H1 (cell line): ENCODE results near the gene ZNF20. TPM values are rescaled to one million over a fixed set of nuclear protein-coding genes. Genes with fewer than 3 reads are reported as not detected.

Experiments used
- CTCF ChIA-PET: fragments of 300-600 bp; sonication (Branson Sonifier 250); formaldehyde crosslinking; loops from one replicate; lab custom pipeline; 2021; ENCODE audit not compliant: partially characterized antibody; lab: Charles Lee
- POLR2A ChIA-PET: fragments of 300-600 bp; sonication (Branson Sonifier 250); formaldehyde crosslinking; loops from one replicate; lab custom pipeline; 2021; ENCODE audit warnings: inconsistent platforms; ENCODE audit not compliant: partially characterized antibody; lab: Charles Lee
- DNase-seq, 2 experiments: peaks; one replicate each; pipeline versions ENCODE4 v3.0.0 to v3.0.0-alpha.2; 2010 to 2022; ENCODE audit warnings: low spot score in 2 of 2, low read depth in 1 of 2, mixed read lengths in 1 of 2
- FAIRE-seq: peaks from 2 replicates; lab custom pipeline; 2011; peaks lifted over from hg19 to GRCh38; lab: Jason Lieb, UNC
- H2AFZ ChIP-seq: 2 replicates; pipeline ENCODE4 v1.8.1; 2012; ENCODE audit warnings: low read length, inconsistent platforms
- H2AK5ac ChIP-seq: 2 replicates; pipeline ENCODE4 v1.6.1; 2013; ENCODE audit warnings: low read depth, low read length
- H2BK120ac ChIP-seq: replicated peaks from 2 replicates; pipeline ENCODE3; 2013; ENCODE audit warnings: low read depth, low read length, inconsistent platforms
- H2BK12ac ChIP-seq: 2 replicates; pipeline ENCODE4 v1.6.1; 2013; ENCODE audit warnings: low read depth, low read length
- H2BK15ac ChIP-seq: 2 replicates; pipeline ENCODE4 v1.6.1; 2013; ENCODE audit warnings: low read length
- H2BK20ac ChIP-seq: 2 replicates; pipeline ENCODE4 v1.6.1; 2013; ENCODE audit warnings: low read length
- H2BK5ac ChIP-seq: 2 replicates; pipeline ENCODE4 v1.6.1; 2013; ENCODE audit warnings: low read depth, low read length
- H3K14ac ChIP-seq: 2 replicates; pipeline ENCODE4 v1.6.1; 2013; ENCODE audit warnings: inconsistent platforms; ENCODE audit not compliant: insufficient read length
- H3K18ac ChIP-seq: 2 replicates; pipeline ENCODE4 v1.6.1; 2013; ENCODE audit warnings: low read length; ENCODE audit errors: extremely low read depth
- H3K23ac ChIP-seq: 2 replicates; pipeline ENCODE4 v1.6.1; 2013; ENCODE audit warnings: inconsistent platforms; ENCODE audit not compliant: insufficient read length
- H3K23me2 ChIP-seq: 2 replicates; pipeline ENCODE4 v1.6.1; 2013; ENCODE audit warnings: low read depth, low read length
- H3K27ac ChIP-seq: 2 replicates; pipeline ENCODE4 v1.6.1; 2011; ENCODE audit warnings: low read depth, low read length, inconsistent platforms
- H3K27me3 ChIP-seq, 4 experiments: replicated peaks in 1 of 4; 1 replicate in 1 of 4; 2 replicates in 3 of 4; pipeline versions ENCODE4 v1.6.1 to v1.8.1; 2011 to 2013; ENCODE audit warnings: low read length in 3 of 4, mild to moderate bottlenecking in 3 of 4, inconsistent platforms in 2 of 4, mixed read lengths in 2 of 4, moderate library complexity in 1 of 4; ENCODE audit not compliant: control insufficient read depth in 3 of 4, insufficient read depth in 3 of 4; ENCODE audit errors: extremely low read depth in 1 of 4
- H3K36me3 ChIP-seq, 4 experiments: 2 replicates each; pipeline versions ENCODE4 v1.6.1 to v1.8.1; 2011 to 2013; ENCODE audit warnings: mild to moderate bottlenecking in 4 of 4, low read length in 3 of 4, moderate library complexity in 2 of 4, control low read depth in 1 of 4, inconsistent platforms in 1 of 4; ENCODE audit not compliant: insufficient read depth in 4 of 4, control insufficient read depth in 2 of 4
- H3K4ac ChIP-seq: replicated peaks from 2 replicates; pipeline ENCODE3; 2013; ENCODE audit warnings: low read length, low read depth, mixed read lengths, inconsistent platforms; ENCODE audit not compliant: insufficient read length
- H3K4me1 ChIP-seq, 4 experiments: replicated peaks in 1 of 4; 1 replicate in 1 of 4; 2 replicates in 3 of 4; pipeline versions ENCODE4 v1.6.1 to v1.8.1; 2011 to 2013; ENCODE audit warnings: low read length in 3 of 4, inconsistent platforms in 2 of 4, mixed read lengths in 1 of 4; ENCODE audit not compliant: insufficient read depth in 4 of 4, control insufficient read depth in 3 of 4
- H3K4me2 ChIP-seq, 2 experiments: 2 replicates each; pipeline versions ENCODE4 v1.6.1 to v1.8.1; 2011 to 2013; ENCODE audit warnings: low read depth in 2 of 2, low read length in 2 of 2, control low read depth in 1 of 2, inconsistent platforms in 1 of 2, mild to moderate bottlenecking in 1 of 2; ENCODE audit not compliant: insufficient read depth in 1 of 2
- H3K4me3 ChIP-seq, 4 experiments: fragments of 200-600, 300-600 bp in 1 of 4; sonication (generic), shearing (Covaris generic), sonication (Bioruptor Twin) in 1 of 4; 2 replicates each; pipeline versions ENCODE4 v1.5.1 to v1.8.1; 2011 to 2016; ENCODE audit warnings: low read length in 4 of 4, low read depth in 3 of 4, control low read depth in 2 of 4, inconsistent platforms in 2 of 4, mild to moderate bottlenecking in 2 of 4, mixed read lengths in 1 of 4, moderate library complexity in 1 of 4; ENCODE audit not compliant: insufficient read depth in 2 of 4; ENCODE audit errors: extremely low read depth in 1 of 4
- H3K56ac ChIP-seq: replicated peaks from 2 replicates; pipeline ENCODE3; 2013; ENCODE audit warnings: low read depth, mild to moderate bottlenecking, mixed read lengths, low read length, inconsistent platforms; ENCODE audit not compliant: insufficient read length
- H3K79me1 ChIP-seq: 2 replicates; pipeline ENCODE4 v1.6.1; 2013; ENCODE audit warnings: low read depth, low read length, control low read depth
- H3K79me2 ChIP-seq, 2 experiments: 2 replicates each; pipeline versions ENCODE4 v1.6.1 to v1.8.1; 2012 to 2013; ENCODE audit warnings: low read length in 2 of 2, mild to moderate bottlenecking in 2 of 2, inconsistent platforms in 1 of 2; ENCODE audit not compliant: insufficient read depth in 2 of 2, control insufficient read depth in 1 of 2
- H3K9ac ChIP-seq, 4 experiments: replicated peaks in 1 of 4; 1 replicate in 1 of 4; 2 replicates in 3 of 4; pipeline versions ENCODE4 v1.6.1 to v1.8.1; 2011 to 2013; ENCODE audit warnings: low read depth in 3 of 4, low read length in 3 of 4, control low read depth in 2 of 4, mild to moderate bottlenecking in 2 of 4, moderate library complexity in 2 of 4, inconsistent platforms in 1 of 4; ENCODE audit errors: extremely low read depth in 1 of 4
- H3K9me3 ChIP-seq, 2 experiments: 2 replicates each; pipeline versions ENCODE4 v1.6.1 to v1.8.1; 2012 to 2013; ENCODE audit warnings: mild to moderate bottlenecking in 2 of 2, moderate library complexity in 2 of 2, control low read depth in 1 of 2, inconsistent platforms in 1 of 2, low read depth in 1 of 2, low read length in 1 of 2, mixed read lengths in 1 of 2; ENCODE audit not compliant: insufficient read depth in 2 of 2
- H4K20me1 ChIP-seq, 2 experiments: replicated peaks in 1 of 2; 2 replicates each; pipeline versions ENCODE3 to v1.8.1; 2011 to 2013; ENCODE audit warnings: inconsistent platforms in 2 of 2, low read length in 2 of 2, mild to moderate bottlenecking in 1 of 2; ENCODE audit not compliant: insufficient read depth in 2 of 2, control insufficient read depth in 1 of 2
- H4K5ac ChIP-seq: 2 replicates; pipeline ENCODE4 v1.6.1; 2013; ENCODE audit warnings: low read length, low read depth, mixed read lengths, inconsistent platforms; ENCODE audit not compliant: insufficient read length
- H4K8ac ChIP-seq: 2 replicates; pipeline ENCODE4 v1.8.0; 2013; ENCODE audit warnings: mild to moderate bottlenecking, moderate library complexity, low read length, inconsistent platforms; ENCODE audit not compliant: insufficient read depth; ENCODE audit errors: extremely low read depth
- H4K91ac ChIP-seq: replicated peaks from 2 replicates; pipeline ENCODE3; 2013; ENCODE audit warnings: low read length, mixed read lengths, inconsistent platforms; ENCODE audit not compliant: insufficient read length
- KDM5A ChIP-seq: fragments of 200-600 bp; IDR thresholded peaks from 2 replicates; pipeline ENCODE4 v1.7.1; 2012; ENCODE audit warnings: mild to moderate bottlenecking, low read length, inconsistent platforms, mixed read lengths
- RBBP5 ChIP-seq: IDR thresholded peaks from 2 replicates; pipeline ENCODE4 v1.7.1; 2012; ENCODE audit warnings: low read depth, mild to moderate bottlenecking, inconsistent platforms, low read length, moderate library complexity, borderline replicate concordance
- SP1 ChIP-seq: IDR thresholded peaks from 2 replicates; pipeline ENCODE4 v1.6.1; 2011; ENCODE audit warnings: low read depth, low read length
- WGBS, 2 experiments: shearing (Covaris generic) in 1 of 2; methylation state at CpG; one replicate each; pipeline versions ENCODE4 v1.1.6 to v1.1.7; 2013 to 2015; ENCODE audit warnings: low lambda C conversion rate in 2 of 2, mixed read lengths in 2 of 2, inconsistent platforms in 1 of 2, low coverage in 1 of 2, missing lambda C conversion rate in 1 of 2; ENCODE audit not compliant: insufficient replicate concordance in 2 of 2, insufficient coverage in 1 of 2, insufficient read length in 1 of 2; ENCODE audit errors: extremely low coverage in 1 of 2, missing lambda C conversion rate in 1 of 2; 5-methylcytosine and 5-hydroxymethylcytosine counted together
- polyA plus RNA-seq, 7 experiments: library from polyadenylated mRNA; depleted of rRNA in 3 of 7; stranded (reverse) in 5 of 7; unstranded in 2 of 7; fragments of >200 nt in 5 of 7; fragments of 200-250 nt in 2 of 7; gene quantifications; 1 replicate in 5 of 7; 2 replicates in 1 of 7; 4 replicates in 1 of 7; pipeline versions ENCODE4 v1.2.1 to v1.2.3, GENCODE V29; 2011 to 2013; ENCODE audit warnings: missing spikeins in 2 of 7, mixed read lengths in 2 of 7
- total RNA-seq: library from RNA; stranded (reverse); fragmentation: NEBNext Ultra II Directional; extraction: Animal tissue kit (Norgen Biotek cat#: 25700); gene quantifications from 2 replicates; pipeline ENCODE4 v1.2.1, GENCODE V29; 2021

ZNF20 gene
- total and polyA plus RNA-seq, 2 of the 8 experiments (the other 6 are each of a cell fraction or from before 2014, with no cell fraction given) = 1.6 to 9.0 TPM

GRCh38 chr19:12139269-12139668, 881 bp downstream of the ZNF20 start:
- Histone ChIP-seq H3K36me3 (peaks cover 2 to 38% (median 23%) of the 10 kb centered on the region in 4 experiments; a peak in 7 of 8 replicates), H2BK120ac (no peak overlapping the region), H3K23me2 (peaks cover 3% of the 10 kb centered on the region; the same call in 1 of the 2 replicates), H3K27me3 (no peaks in the 10 kb centered on the region), H3K23ac (no peak overlapping the region), H3K56ac (no peak overlapping the region), H2BK20ac (no peak overlapping the region), H2BK12ac (no peak overlapping the region; the same call in 1 of the 2 replicates), H2BK15ac (no peak overlapping the region), H3K14ac (no peak overlapping the region), H3K27ac (peak overlapping the region; percentile 95; the same call in 1 of the 2 replicates), H3K4me3 (peak overlapping the region; percentile 68 to 94 (median 90)), H4K91ac (no peak overlapping the region), H3K79me2 (peaks cover 0 to 27% of the 10 kb centered on the region in 2 experiments; a peak in 2 of 4 replicates), H3K9me3 (peaks cover 9% of the 10 kb centered on the region in 2 experiments), H2BK5ac (peak overlapping the region; percentile 91; the same call in 1 of the 2 replicates), H4K20me1 (peaks cover 0 to 4% of the 10 kb centered on the region in 2 experiments), H4K5ac (no peak overlapping the region), H4K8ac (peak overlapping the region; percentile 100; the same call in 1 of the 2 replicates), H2AFZ (no peak overlapping the region), H3K4me1 (peaks cover 2 to 10% (median 6%) of the 10 kb centered on the region in 4 experiments; a peak in 6 of 7 replicates), H3K18ac (no peak overlapping the region), H3K4me2 (peak overlapping the region; percentile 65 to 66), H3K9ac (peak overlapping the region in 3 of 4 experiments; percentile 9 to 91 (median 88); a peak in 6 of 7 replicates), H3K79me1 (peaks cover 2% of the 10 kb centered on the region; the same call in 1 of the 2 replicates), H3K4ac (no peak overlapping the region), H2AK5ac (0 out of 2 replicates have a peak overlapping the region, but pooled peaks have one; percentile 53)
- WGBS, 2 experiments = 29% methylated on average over 11 of the region's 13 CpGs; no CpG with 5 or more reads in 1 of the 2 experiments
- ChIA-PET POLR2A (interaction anchor here (0.6 to 3.5 kb wide), 17 partner anchors 13 to 260 kb away, joined by 3 to 30 read pairs (median 12); partner anchors contain the start of genes ZNF136, ZNF625, ZNF844 and ZNF878), CTCF (interaction anchor here (0.9 to 3.1 kb wide), 10 partner anchors 17 to 261 kb away, joined by 3 to 40 read pairs (median 8); partner anchors contain the start of gene ZNF625)
- TF ChIP-seq SP1 (no peak), RBBP5 (no peak), KDM5A (no peak)
- DNase-seq (no peak), FAIRE-seq (no peak)
